Uterus (tissue), 2 donors: Measurements from ENCODE around the gene S100A4.

Experiments used
- CTCF ChIP-seq, 4 experiments: fragments of 200-600 bp in 2 of 4; fragments of 450-650 bp in 2 of 4; sonication (generic) in 2 of 4; IDR thresholded peaks; one replicate each; pipeline ENCODE4 v1.5.1; 2016 to 2019; ENCODE audit warnings: antibody characterized with exemption in 4 of 4, mild to moderate bottlenecking in 2 of 4, moderate library complexity in 1 of 4
- POLR2A ChIP-seq, 2 donors: fragments of 450-650 bp; IDR thresholded peaks; one replicate each; pipeline ENCODE4 v1.6.1; 2016; ENCODE audit warnings: antibody characterized with exemption in 2 of 2, mild to moderate bottlenecking in 1 of 2, moderate library complexity in 1 of 2

- TF ChIP-seq CTCF (IDR thresholded peaks at IDR 0.05) (no peak), POLR2A (IDR thresholded peaks at IDR 0.05) (no peak)
Measured at GRCh38 chr1:153543736-153544135, 1.9 kb downstream of the S100A4 start.
